Vagina (tissue), 2 donors: ENCODE data around the gene CD46. TPM values are rescaled to one million over a fixed set of nuclear protein-coding genes. Genes with fewer than 3 reads are reported as not detected.

Experiments used
- DNase-seq, 2 donors: peaks; one replicate each; pipeline ENCODE4 v3.0.0-alpha.2; 2017; ENCODE audit errors: extremely low spot score in 2 of 2
- H3K27ac ChIP-seq: fragments of 200-600 bp; sonication (generic); one replicate; pipeline ENCODE4 v1.5.1; 2019
- H3K27me3 ChIP-seq: fragments of 200-600 bp; sonication (generic); one replicate; pipeline ENCODE4 v1.5.1; 2019
- H3K36me3 ChIP-seq, 2 donors: fragments of 200-600 bp; sonication (generic); one replicate each; pipeline ENCODE4 v1.5.1; 2017 to 2019
- H3K4me1 ChIP-seq: fragments of 200-600 bp; sonication (generic); one replicate; pipeline ENCODE4 v1.5.1; 2019
- H3K4me3 ChIP-seq, 2 donors: fragments of 200-600 bp; sonication (generic); 1 replicate in 1 of 2; 2 replicates in 1 of 2; pipeline ENCODE4 v1.5.1; 2016 to 2019
- H3K9me3 ChIP-seq: fragments of 200-600 bp; sonication (generic); one replicate; pipeline ENCODE4 v1.5.1; 2019
- POLR2A ChIP-seq, 2 donors: fragments of 450-650 bp; IDR thresholded peaks; one replicate each; pipeline ENCODE4 v1.6.1; 2017; ENCODE audit warnings: antibody characterized with exemption in 2 of 2, mild to moderate bottlenecking in 2 of 2, moderate library complexity in 2 of 2
- POLR2AphosphoS5 ChIP-seq, 2 donors: sonication (generic); formaldehyde crosslinking; IDR thresholded peaks; one replicate each; pipeline ENCODE4 v1.9.0; 2017; ENCODE audit warnings: antibody characterized with exemption in 2 of 2, mild to moderate bottlenecking in 2 of 2, low read depth in 1 of 2; ENCODE audit not compliant: insufficient read depth in 1 of 2
- intact Hi-C: fragments of 100-400 bp; cut with DNase I; formaldehyde crosslinking; loops from one replicate; pipeline ENCODE4 v1.15.1; 2023
- total RNA-seq: library from RNA; depleted of rRNA; stranded (reverse); fragments of >200 nt; gene quantifications from one replicate; pipeline ENCODE4 v1.2.3, GENCODE V29; 2016
- TF ChIP-seq, protein P1 (sequence below), 3 experiments: fragments of 450-650 bp in 2 of 3; fragments of 200-600 bp in 1 of 3; sonication (generic) in 1 of 3; IDR thresholded peaks; one replicate each; pipeline ENCODE4 v1.5.1; 2017 to 2019; ENCODE audit warnings: antibody characterized with exemption in 3 of 3, mild to moderate bottlenecking in 2 of 3, moderate library complexity in 2 of 3

The CD46 gene
- total RNA-seq, 1 donor from 2014 or later, result 143 TPM

DNA sequence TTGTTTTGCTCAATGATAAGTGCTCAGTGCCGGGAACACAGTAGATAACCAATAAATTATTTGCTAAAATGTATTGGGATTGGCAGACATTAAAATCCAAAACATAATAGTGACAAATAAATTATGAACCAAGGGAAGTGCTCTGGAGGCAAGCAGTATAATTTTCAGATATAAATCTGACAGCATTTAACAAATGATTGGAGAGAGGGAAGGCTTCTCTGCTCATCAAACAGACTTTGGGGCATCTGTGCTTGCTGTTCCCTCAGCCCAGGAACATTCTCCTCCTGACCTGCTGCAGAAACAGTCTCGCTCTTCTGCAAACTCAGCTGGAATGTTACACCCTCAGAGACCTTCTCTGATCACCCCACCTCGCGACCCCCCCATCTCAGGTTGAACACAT is 2.2 kb downstream of the CD46 start:
- TF ChIP-seq POLR2AphosphoS5 (IDR thresholded peaks at IDR 0.05; ENCODE audit: insufficient read depth in 1 of 2, low read depth in 1 of 2), result no peak
- TF ChIP-seq, protein P1, sequence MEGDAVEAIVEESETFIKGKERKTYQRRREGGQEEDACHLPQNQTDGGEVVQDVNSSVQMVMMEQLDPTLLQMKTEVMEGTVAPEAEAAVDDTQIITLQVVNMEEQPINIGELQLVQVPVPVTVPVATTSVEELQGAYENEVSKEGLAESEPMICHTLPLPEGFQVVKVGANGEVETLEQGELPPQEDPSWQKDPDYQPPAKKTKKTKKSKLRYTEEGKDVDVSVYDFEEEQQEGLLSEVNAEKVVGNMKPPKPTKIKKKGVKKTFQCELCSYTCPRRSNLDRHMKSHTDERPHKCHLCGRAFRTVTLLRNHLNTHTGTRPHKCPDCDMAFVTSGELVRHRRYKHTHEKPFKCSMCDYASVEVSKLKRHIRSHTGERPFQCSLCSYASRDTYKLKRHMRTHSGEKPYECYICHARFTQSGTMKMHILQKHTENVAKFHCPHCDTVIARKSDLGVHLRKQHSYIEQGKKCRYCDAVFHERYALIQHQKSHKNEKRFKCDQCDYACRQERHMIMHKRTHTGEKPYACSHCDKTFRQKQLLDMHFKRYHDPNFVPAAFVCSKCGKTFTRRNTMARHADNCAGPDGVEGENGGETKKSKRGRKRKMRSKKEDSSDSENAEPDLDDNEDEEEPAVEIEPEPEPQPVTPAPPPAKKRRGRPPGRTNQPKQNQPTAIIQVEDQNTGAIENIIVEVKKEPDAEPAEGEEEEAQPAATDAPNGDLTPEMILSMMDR (IDR thresholded peaks at IDR 0.05), result no peak
- TF ChIP-seq POLR2A (IDR thresholded peaks at IDR 0.05), result no peak
- intact Hi-C loops, result no loop called here
- Histone ChIP-seq H3K4me1 (peaks cover 44% of the 10 kb centered on the region), H3K36me3 (peaks cover 0 to 14% of the 10 kb centered on the region in 2 donors), H3K9me3 (no peaks in the 10 kb centered on the region), H3K4me3 (no peak overlapping the region), H3K27me3 (no peaks in the 10 kb centered on the region), H3K27ac (no peak overlapping the region)
- DNase-seq, result no peak

DNA sequence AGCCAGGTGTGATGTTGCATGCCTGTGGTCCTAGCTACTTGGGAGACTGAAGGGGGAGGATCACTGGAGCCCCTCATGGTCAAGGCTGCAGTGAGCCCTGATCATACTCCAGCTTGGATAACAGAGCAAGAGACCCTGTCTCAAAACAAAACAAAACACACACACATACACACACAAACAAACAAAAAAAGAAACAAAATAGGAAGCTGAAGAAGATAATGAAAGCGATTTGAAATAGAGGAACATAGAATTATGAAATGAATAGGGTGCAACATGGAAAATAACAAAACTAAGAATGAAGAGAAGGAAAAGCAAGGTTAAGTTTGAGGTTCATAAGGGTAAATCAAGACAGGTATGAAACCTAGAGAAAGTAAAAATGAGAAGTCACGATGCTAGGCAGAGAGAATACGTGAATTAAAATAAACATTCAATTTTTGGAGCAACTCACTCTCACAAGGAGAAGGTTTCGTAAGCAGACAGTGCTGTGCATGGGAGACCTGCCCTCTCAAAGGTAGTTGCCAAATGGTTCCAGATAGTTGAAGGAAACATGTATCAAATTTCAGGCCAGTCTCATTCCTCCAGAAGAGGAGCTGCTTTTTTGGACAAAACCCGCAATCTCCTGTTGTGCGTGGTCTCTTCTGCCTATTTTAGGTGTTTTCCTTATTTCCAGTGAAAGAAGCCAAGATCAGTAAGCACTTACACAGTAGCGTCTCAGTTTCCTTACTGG is 3.3 kb downstream of the CD46 start:
- Histone ChIP-seq H3K27me3 (no peaks in the 10 kb centered on the region), H3K4me3 (no peak overlapping the region), H3K36me3 (peaks cover 0 to 21% of the 10 kb centered on the region in 2 donors), H3K27ac (no peak overlapping the region), H3K9me3 (no peaks in the 10 kb centered on the region), H3K4me1 (peaks cover 44% of the 10 kb centered on the region)
- TF ChIP-seq, protein P1 (IDR thresholded peaks at IDR 0.05), result no peak
- TF ChIP-seq POLR2A (IDR thresholded peaks at IDR 0.05), result no peak
- no peak for TF ChIP-seq POLR2AphosphoS5 (IDR thresholded peaks at IDR 0.05; ENCODE audit: insufficient read depth in 1 of 2, low read depth in 1 of 2)
- DNase-seq, result no peak
- intact Hi-C loops, result no loop called here

DNA sequence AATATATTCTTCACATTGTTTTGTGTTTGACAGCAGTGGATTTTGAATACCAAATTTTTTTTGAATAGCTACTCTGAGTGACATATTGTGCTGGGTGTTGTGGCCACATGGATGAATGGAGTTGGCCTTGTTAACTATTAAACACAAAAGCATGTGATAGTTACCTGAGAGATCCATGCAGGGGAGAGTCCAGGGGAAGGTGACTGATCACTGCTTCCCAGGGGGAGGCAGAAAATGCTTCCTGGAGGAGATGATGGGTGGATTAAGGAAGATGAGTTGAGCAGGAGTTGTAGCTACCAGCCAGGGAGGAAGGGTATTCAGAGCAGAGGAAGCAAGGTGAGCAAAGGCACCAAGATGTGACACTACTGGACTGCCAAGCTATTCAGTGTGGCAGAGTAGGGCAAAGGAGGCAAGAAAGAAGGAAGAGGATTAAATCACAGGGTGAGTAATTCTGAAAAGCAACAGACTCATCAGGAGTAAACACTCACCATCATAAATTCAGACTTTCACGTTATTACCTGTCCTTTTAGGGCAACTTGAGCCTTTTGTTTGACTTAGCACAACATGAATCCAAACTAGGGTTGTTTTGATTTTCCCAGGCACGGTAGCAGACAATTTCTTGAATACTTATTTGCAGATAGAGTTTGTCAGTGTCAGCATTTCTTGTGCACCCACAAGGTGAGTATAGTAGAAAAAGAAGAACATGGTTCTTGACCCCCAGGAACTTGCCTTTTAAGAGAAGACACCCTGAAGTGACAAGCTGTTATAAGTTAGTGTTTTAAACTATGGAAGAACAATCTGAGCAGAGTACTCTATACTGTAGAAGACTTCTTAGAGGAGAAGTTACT is 4.2 kb downstream of the CD46 start:
- no peak overlapping the region for H3K4me3 ChIP-seq
- peaks cover 0 to 27% of the 10 kb centered on the region in 2 donors for H3K36me3 ChIP-seq
- H3K27me3 ChIP-seq, result no peaks in the 10 kb centered on the region
- peaks cover 42% of the 10 kb centered on the region for H3K4me1 ChIP-seq
- DNase-seq, result no peak
- TF ChIP-seq POLR2A (IDR thresholded peaks at IDR 0.05), result no peak
- TF ChIP-seq POLR2AphosphoS5 (IDR thresholded peaks at IDR 0.05; ENCODE audit: insufficient read depth in 1 of 2, low read depth in 1 of 2), result no peak
- TF ChIP-seq, protein P1 (IDR thresholded peaks at IDR 0.05), result no peak
- intact Hi-C loops, result no loop called here
- no peak overlapping the region for H3K27ac ChIP-seq
- H3K9me3 ChIP-seq, result no peaks in the 10 kb centered on the region

DNA sequence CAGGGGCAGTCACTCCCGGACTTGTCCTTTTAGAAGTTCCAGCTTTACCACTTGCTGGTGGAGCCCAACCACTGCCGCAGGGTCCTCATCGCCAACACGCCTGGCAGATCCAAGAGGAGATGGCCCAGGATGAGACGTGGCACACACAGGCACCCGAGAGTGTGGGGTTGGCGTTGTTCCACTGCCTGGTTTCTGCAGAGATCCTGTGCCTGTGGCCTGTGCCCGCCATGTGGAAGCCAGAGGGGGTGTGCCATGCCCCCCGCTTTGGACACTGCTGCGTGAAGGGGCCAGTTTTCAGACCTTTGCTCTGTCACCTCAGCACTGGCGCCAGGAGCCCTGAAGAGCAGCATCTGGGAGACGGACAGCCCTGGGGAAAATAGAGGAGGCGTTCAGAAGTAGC is 10.8 kb downstream of the CD46 start:
- intact Hi-C loops, result no loop called here
- no peak for DNase-seq
- no peak overlapping the region for H3K27ac ChIP-seq
- H3K4me3 ChIP-seq, result no peak overlapping the region
- TF ChIP-seq POLR2A (IDR thresholded peaks at IDR 0.05) (no peak), POLR2AphosphoS5 (IDR thresholded peaks at IDR 0.05; ENCODE audit: insufficient read depth in 1 of 2, low read depth in 1 of 2) (no peak)
- no peaks in the 10 kb centered on the region for H3K27me3 ChIP-seq
- H3K36me3 ChIP-seq, result peaks cover 0 to 52% of the 10 kb centered on the region in 2 donors
- H3K4me1 ChIP-seq, result no peaks in the 10 kb centered on the region
- H3K9me3 ChIP-seq, result no peaks in the 10 kb centered on the region

DNA sequence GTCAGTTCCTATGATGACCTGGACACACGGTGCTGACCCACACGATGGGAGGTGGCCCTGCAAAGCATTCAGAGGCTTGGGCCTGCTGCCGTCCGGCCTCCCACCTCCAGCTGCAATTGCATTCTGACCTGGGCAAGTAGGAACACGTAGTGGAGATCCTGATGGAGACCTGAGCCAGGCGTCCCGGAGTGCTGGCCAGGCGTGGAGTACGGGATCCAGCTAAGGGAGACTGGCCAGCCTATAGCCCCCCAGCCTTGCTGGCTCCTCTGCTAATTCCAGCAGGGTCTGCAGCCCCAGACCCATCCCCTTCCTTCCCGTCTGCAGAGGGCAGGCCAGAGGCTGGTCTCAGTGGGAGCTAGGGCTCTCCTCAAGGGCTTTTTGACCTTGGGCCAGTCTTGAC is 11.2 kb downstream of the CD46 start:
- Histone ChIP-seq H3K9me3 (no peaks in the 10 kb centered on the region), H3K27ac (no peak overlapping the region), H3K4me1 (no peaks in the 10 kb centered on the region), H3K36me3 (peaks cover 0 to 48% of the 10 kb centered on the region in 2 donors), H3K4me3 (no peak overlapping the region), H3K27me3 (no peaks in the 10 kb centered on the region)
- intact Hi-C loops, result no loop called here
- no peak for DNase-seq
- TF ChIP-seq POLR2A (IDR thresholded peaks at IDR 0.05) (no peak), POLR2AphosphoS5 (IDR thresholded peaks at IDR 0.05; ENCODE audit: insufficient read depth in 1 of 2, low read depth in 1 of 2) (no peak)
- TF ChIP-seq, protein P1 (IDR thresholded peaks at IDR 0.05), result no peak
